HFF-Myc (cell line): ENCODE data around the gene TSPAN13.

Experiments used
- DNase-seq: peaks from one replicate; pipeline ENCODE4 v3.0.0-alpha.2; 2011; ENCODE audit warnings: low read depth; ENCODE audit errors: extremely low read depth
- H3K4me3 ChIP-seq: replicated peaks from 2 replicates; pipeline ENCODE4 v1.5.1; 2011; ENCODE audit warnings: low read depth, mild to moderate bottlenecking, control low read depth, low read length
- TF ChIP-seq, protein P1 (sequence below): IDR thresholded peaks from 2 replicates; pipeline ENCODE4 v1.5.1; 2012; ENCODE audit warnings: mild to moderate bottlenecking, low read depth, low read length, control low read depth; ENCODE audit errors: missing control alignments

TSPAN13 gene

DNA sequence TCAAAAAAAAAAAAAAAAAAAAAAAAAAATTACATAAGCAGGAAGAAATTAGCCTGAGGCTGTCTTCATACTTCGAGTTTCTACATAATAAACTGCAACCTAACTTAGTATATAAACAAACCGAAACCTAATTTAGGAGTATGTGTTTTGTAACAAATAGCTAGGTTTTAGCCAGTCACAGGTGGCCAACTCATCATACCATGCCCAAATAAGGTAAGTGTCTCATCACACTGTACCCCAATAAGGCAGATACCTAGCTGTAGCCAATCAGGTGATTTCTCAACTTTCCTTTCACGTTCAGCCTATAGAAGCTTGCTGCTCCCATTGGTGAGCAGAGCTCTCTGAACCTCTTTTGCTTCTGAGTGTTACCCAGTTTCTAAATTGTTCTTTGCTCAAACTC lies 65.2 kb downstream of the TSPAN13 start:
- no peak for DNase-seq
- H3K4me3 ChIP-seq: no peak overlapping the region
- TF ChIP-seq, protein P1, sequence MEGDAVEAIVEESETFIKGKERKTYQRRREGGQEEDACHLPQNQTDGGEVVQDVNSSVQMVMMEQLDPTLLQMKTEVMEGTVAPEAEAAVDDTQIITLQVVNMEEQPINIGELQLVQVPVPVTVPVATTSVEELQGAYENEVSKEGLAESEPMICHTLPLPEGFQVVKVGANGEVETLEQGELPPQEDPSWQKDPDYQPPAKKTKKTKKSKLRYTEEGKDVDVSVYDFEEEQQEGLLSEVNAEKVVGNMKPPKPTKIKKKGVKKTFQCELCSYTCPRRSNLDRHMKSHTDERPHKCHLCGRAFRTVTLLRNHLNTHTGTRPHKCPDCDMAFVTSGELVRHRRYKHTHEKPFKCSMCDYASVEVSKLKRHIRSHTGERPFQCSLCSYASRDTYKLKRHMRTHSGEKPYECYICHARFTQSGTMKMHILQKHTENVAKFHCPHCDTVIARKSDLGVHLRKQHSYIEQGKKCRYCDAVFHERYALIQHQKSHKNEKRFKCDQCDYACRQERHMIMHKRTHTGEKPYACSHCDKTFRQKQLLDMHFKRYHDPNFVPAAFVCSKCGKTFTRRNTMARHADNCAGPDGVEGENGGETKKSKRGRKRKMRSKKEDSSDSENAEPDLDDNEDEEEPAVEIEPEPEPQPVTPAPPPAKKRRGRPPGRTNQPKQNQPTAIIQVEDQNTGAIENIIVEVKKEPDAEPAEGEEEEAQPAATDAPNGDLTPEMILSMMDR: no peak

DNA sequence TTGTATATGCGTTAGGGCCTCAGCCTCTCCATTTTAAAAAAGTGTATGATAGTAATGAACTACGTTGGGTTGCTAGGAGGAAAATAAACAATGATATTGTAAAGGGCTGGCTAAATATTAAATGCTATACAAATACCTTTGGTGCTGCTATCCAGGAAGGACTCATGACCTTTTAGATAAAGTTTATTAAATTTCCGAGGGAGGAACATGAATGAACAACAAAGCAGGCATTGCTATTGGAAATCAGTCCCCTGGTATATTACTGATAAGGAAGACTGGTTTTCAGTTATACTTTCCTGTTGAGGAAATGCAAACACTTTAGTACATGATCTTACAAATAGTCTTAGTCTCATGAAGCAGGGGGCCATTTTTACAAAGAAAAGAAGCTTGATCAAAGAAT lies 68.5 kb downstream of the TSPAN13 start:
- DNase-seq: no peak
- TF ChIP-seq, protein P1: no peak
- H3K4me3 ChIP-seq: no peak overlapping the region

DNA sequence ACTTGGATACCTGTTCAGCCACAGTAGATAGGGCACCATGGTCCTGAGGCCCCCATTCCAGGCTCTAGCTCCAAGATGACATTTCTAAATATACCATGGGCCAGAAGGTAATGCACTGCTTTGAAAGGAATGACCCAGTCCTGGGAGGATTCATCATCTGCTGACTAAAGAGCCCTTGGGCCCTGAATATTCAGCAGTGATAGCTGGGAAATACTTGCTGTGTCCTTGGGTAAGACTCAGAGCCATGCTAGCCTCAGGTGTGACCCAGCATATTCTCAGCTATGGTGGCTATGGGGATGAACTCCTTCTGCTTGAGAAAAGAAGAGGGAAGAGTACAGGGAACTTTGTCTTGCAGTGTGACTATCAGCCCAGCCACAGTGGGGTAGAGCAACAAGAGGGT lies 72.5 kb downstream of the TSPAN13 start:
- DNase-seq: no peak
- TF ChIP-seq, protein P1: no peak
- H3K4me3 ChIP-seq: no peak overlapping the region

DNA sequence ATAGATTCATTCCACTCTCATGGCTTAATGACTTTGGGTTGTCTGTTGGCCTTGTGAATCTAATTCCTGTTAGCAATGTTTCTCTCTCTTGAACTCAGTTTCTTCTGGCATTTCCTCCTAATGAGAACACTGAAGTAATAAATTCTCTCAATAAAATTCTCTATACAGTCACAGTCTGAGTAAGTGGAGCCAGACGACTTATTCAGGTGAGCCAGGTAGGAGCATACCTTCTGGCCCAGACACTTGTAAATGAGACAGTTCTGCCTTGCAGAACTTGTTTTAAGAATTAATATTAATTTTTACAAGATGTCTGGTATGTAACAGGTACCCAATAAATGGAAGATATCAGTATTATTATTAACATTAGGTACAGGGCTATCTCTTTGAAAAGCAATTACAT lies 79.8 kb downstream of the TSPAN13 start:
- DNase-seq: no peak
- H3K4me3 ChIP-seq: no peak overlapping the region
- TF ChIP-seq, protein P1: no peak
